ENCODE results near the gene NDUFS2. TPM values are rescaled to one million over a fixed set of nuclear protein-coding genes. Genes with fewer than 3 reads are reported as not detected.

NDUFS2 gene
- total RNA-seq, 3 donors from 2014 or later = 102 to 129 (median 116) TPM

- intact Hi-C loops (cut with DNase I; ENCODE audit: low total_unique reads) = no loop called here
- Histone ChIP-seq H3K4me1 (peaks cover 4 to 14% of the 10 kb centered on the region in 2 donors), H3K4me3 (no peak overlapping the region), H3K36me3 (no peaks in the 10 kb centered on the region), H3K27ac (peak overlapping the region in 1 of 2 donors; percentile 37), H3K9me3 (no peaks in the 10 kb centered on the region), H3K27me3 (no peaks in the 10 kb centered on the region)
- TF ChIP-seq POLR2AphosphoS5 (IDR thresholded peaks at IDR 0.05) (no peak), CTCF (IDR thresholded peaks at IDR 0.05) (no peak), POLR2A (IDR thresholded peaks at IDR 0.05) (no peak)
- no peak for DNase-seq (ENCODE audit: low spot score in 2 of 2)
These were observed 40.5 kb upstream of the NDUFS2 start for GRCh38 chr1:161161652-161162051.

DNA sequence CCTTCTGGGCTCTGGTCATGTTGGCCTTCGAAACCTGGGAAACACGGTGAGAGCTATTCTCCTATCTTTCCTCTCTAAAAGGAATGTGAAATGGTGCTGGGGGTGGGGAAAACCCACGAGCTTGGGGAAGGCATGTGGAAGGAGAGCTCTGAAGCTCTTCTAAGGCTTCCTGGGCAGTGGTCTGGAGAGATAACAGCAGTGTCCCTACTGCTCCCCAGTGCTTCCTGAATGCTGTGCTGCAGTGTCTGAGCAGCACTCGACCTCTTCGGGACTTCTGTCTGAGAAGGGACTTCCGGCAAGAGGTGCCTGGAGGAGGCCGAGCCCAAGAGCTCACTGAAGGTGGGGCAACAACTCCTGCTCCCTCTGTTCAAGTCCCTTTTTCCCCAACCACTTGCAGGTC is 40.1 kb upstream of the NDUFS2 start:
- no peaks in the 10 kb centered on the region for H3K27me3 ChIP-seq
- H3K27ac ChIP-seq = peak overlapping the region in 1 of 2 donors; percentile 27
- no peaks in the 10 kb centered on the region for H3K9me3 ChIP-seq
- DNase-seq (ENCODE audit: low spot score in 2 of 2) = no peak
- H3K4me1 ChIP-seq = peaks cover 4 to 17% of the 10 kb centered on the region in 2 donors
- TF ChIP-seq POLR2A (IDR thresholded peaks at IDR 0.05) (no peak), POLR2AphosphoS5 (IDR thresholded peaks at IDR 0.05) (no peak), CTCF (IDR thresholded peaks at IDR 0.05) (no peak)
- no peak overlapping the region for H3K4me3 ChIP-seq
- intact Hi-C loops (cut with DNase I; ENCODE audit: low total_unique reads) = no loop called here
- no peaks in the 10 kb centered on the region for H3K36me3 ChIP-seq

DNA sequence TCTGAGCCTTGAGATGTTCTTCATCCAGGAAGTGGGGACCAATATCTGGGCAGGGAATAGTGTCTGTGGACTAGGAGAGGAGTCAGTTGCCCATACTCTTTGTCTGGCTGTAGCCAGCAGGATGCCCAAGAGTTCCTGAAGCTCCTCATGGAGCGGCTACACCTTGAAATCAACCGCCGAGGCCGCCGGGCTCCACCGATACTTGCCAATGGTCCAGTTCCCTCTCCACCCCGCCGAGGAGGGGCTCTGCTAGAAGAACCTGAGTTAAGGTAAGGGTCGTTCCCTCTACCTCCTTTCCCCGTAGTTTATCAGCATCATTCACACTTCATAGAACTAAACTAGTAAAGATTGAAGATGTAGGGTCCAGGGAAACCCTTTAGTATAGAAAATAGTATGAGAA is 39.4 kb upstream of the NDUFS2 start:
- no peak for DNase-seq (ENCODE audit: low spot score in 2 of 2)
- intact Hi-C loops (cut with DNase I; ENCODE audit: low total_unique reads) = no loop called here
- Histone ChIP-seq H3K27ac (peak overlapping the region in 1 of 2 donors; percentile 27), H3K4me1 (peaks cover 4 to 18% of the 10 kb centered on the region in 2 donors), H3K36me3 (no peaks in the 10 kb centered on the region), H3K4me3 (no peak overlapping the region), H3K27me3 (no peaks in the 10 kb centered on the region), H3K9me3 (no peaks in the 10 kb centered on the region)
- TF ChIP-seq POLR2A (IDR thresholded peaks at IDR 0.05) (no peak), CTCF (IDR thresholded peaks at IDR 0.05) (no peak), POLR2AphosphoS5 (IDR thresholded peaks at IDR 0.05) (no peak)

DNA sequence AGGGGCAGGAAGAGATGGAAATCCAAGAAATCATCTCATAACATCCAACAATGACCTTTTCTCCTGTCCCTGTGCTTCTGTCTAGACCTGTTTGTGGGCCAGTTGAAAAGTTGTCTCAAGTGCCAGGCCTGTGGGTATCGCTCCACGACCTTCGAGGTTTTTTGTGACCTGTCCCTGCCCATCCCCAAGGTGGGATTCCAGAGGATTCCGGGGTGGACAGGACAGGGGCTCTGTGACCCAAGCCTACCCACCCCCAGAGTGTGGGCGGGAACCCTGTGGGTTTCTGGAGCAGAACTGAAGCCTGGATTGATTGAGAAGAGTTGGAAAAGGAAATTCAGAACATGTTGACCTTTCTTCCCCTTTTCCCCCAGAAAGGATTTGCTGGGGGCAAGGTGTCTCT is 38.4 kb upstream of the NDUFS2 start:
- peaks cover 4 to 18% of the 10 kb centered on the region in 2 donors for H3K4me1 ChIP-seq
- no peaks in the 10 kb centered on the region for H3K36me3 ChIP-seq
- H3K9me3 ChIP-seq = no peaks in the 10 kb centered on the region
- DNase-seq (ENCODE audit: low spot score in 2 of 2) = no peak
- H3K27me3 ChIP-seq = no peaks in the 10 kb centered on the region
- H3K4me3 ChIP-seq = no peak overlapping the region
- TF ChIP-seq POLR2A (IDR thresholded peaks at IDR 0.05) (no peak), POLR2AphosphoS5 (IDR thresholded peaks at IDR 0.05) (no peak), CTCF (IDR thresholded peaks at IDR 0.05) (no peak)
- intact Hi-C loops (cut with DNase I; ENCODE audit: low total_unique reads) = no loop called here
- peak overlapping the region; percentile 8 to 93 for H3K27ac ChIP-seq

- DNase-seq (ENCODE audit: low spot score in 2 of 2) = no peak
- peaks cover 3 to 16% of the 10 kb centered on the region in 2 donors for H3K4me1 ChIP-seq
- peak overlapping the region; percentile 92 to 93 for H3K27ac ChIP-seq
- no peaks in the 10 kb centered on the region for H3K9me3 ChIP-seq
- intact Hi-C loops (cut with DNase I; ENCODE audit: low total_unique reads) = no loop called here
- H3K27me3 ChIP-seq = no peaks in the 10 kb centered on the region
- H3K36me3 ChIP-seq = no peaks in the 10 kb centered on the region
- H3K4me3 ChIP-seq = peak overlapping the region; percentile 54 to 88 (median 86)
- TF ChIP-seq POLR2AphosphoS5 (IDR thresholded peaks at IDR 0.05) (no peak), POLR2A (IDR thresholded peaks at IDR 0.05) (no peak), CTCF (IDR thresholded peaks at IDR 0.05) (no peak)
These were observed 37.1 kb upstream of the NDUFS2 start for GRCh38 chr1:161164901-161165610.

Measured in breast epithelium (tissue), 4 donors.